Putamen (tissue), 1 donor: Measurements from ENCODE around the gene CYB561D1.
"Not testable (repeated sequence)": the region's sequence is repeated elsewhere in the genome, so short reads cannot be mapped to it uniquely, and the experiment has no call there.

Experiments used
- DNase-seq: peaks from one replicate; pipeline ENCODE4 v3.0.0-alpha.2; 2016; ENCODE audit warnings: low spot score

Gene CYB561D1

DNA sequence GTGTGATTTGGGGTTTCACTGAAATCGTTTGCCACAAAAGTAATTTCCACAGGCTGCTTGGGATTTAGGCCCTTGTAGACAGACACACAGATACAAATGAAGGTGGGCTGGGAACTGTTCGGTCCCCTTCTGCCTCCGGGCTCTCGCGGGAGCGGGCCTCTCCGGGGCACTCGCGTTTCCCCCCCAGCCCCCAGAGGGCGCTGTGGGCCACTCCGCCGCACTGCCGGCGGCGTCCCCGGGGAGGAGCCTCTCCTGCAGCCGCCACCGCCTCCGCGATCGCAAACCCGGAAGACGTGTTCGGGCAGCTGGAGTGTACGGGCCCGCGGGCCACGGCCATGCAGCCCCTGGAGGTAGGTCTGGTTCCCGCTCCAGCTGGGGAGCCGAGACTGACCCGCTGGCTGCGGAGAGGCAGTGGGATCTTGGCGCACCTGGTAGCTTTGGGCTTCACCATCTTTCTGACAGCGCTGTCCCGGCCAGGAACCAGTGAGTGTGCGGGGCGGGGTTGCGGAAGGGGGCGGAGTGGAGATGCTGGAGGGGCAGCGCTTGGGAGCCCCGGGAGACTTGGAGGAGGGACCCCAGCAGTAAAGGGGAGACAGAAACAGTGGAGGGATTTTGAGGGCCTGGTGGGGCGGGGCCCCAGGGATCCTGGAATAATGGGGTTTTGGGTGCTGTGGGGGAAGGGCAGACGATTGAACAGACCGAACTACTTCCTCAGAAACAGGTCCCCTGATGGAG, at the start of gene CYB561D1:
TSS of gene CYB561D1 (plus strand) at position 290 of the 735 bp plus-strand sequence. CDS start at position 336, 46 bp downstream.
- peak; percentile 86 for DNase-seq

DNA sequence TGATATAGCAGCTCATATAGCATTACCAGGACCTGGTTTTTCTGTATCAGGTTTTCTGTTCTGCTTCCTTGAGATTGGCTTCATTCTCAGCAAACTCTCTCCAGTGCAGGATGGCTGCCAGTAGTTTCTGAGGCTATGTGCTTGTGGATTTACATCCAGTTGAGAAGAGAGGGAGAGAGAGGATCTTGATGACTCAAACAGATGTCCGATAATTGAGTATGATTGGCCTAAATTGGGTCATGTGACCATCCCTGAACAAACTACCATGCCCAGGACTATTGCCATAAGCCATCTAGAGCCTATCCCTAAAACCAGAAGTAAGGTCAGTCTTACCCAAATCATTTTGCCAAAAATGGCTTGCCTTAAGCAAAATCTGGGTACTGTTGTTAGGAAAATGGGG, 49.5 kb upstream of the CYB561D1 start:
- no peak for DNase-seq

- DNase-seq: not testable (repeated sequence)
These were observed 47.8 kb upstream of the CYB561D1 start for GRCh38 chr1:109445949-109446695.

- DNase-seq: no peak
These were observed 46.4 kb upstream of the CYB561D1 start for GRCh38 chr1:109447524-109447923.

GRCh38 chr1:109454497-109455133, 39.3 kb upstream of the CYB561D1 start:
- no peak for DNase-seq

DNA sequence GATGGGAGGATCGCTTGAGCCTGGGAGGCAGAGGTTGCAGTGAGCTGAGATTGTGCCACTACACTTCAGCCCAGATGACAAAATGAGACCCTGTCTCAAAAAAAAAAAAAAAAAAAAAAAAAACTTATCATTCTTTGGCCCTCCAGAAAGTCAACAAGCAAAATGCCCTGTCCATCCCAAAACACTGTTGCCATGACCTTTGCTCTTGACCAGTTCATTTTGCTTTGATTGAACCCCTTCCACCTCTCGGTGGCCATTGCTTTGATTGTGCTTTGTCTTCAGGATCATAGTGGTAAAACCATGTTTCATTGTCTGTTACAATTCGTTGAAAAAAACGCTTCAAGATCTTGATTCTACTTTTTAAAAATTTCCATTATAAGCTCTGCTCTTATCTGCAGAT, 36.1 kb upstream of the CYB561D1 start:
- no peak for DNase-seq

GRCh38 chr1:109466125-109466451, 27.8 kb upstream of the CYB561D1 start:
- no peak for DNase-seq

DNA sequence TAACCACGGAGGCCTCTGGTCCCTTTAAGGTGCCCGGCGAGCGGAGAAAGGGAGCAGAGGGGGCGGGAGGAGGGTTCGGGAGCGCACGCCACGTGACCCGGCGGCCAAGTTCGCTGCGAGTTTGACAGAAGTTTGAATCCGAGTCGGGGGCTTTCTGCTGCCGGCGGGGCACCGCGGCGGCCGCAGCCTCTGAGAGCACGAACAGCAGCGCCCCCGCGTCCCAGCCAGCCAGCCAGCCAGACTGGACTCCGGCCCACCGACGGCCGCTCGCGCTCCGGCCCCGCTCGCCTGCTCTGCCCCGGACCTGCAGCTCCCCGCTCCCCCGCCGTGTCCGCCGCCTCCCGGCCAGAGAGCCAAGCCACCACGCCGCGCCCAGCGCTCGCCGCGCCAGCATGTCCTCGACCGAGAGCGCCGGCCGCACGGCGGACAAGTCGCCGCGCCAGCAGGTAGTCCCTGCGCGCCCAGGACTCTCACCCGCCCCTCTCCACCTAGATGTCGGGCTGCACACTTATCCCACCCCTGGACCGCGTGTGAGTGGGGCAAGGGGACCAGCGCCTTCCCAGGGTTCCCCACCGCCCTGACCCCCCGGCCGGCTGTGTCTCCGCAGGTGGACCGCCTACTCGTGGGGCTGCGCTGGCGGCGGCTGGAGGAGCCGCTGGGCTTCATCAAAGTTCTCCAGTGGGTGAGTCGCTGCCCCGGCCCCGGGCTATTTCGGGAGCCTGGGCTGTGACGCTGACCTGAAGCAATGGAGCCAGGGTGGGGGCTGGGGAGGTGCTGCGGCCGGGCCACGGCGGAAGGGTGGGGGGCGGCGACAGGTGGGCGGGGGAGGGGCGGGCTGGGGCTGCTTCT, 27.2 kb upstream of the CYB561D1 start, which contains the start of gene SYPL2:
TSS of gene SYPL2 (plus strand) at position 95 of the 849 bp plus-strand sequence. CDS start at position 393, 298 bp downstream.
- DNase-seq: no peak

GRCh38 chr1:109467301-109467777, 26.6 kb upstream of the CYB561D1 start:
- DNase-seq: no peak

DNA sequence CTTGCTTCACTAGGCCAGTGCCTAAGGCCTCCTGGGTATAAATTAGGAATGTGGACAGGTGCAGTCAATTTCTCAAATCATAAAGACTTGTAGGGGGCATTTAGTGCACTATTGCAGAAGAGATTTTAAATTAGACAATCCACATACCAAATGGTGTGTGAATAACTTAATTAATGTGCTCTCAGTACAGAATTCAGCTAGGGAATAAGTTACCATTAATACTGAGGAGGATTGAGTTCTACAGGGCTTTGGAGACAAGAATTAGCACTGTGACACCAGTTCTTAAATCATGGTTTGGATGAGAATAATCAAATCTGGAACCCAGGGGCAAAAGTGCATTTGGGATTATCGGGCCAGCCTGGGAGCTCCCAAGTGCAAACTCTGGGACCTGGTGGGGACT, 25.8 kb upstream of the CYB561D1 start:
- no peak for DNase-seq

- DNase-seq: no peak
These were observed 25.0 kb upstream of the CYB561D1 start for GRCh38 chr1:109468903-109469302.

GRCh38 chr1:109470245-109470644, 23.6 kb upstream of the CYB561D1 start:
- DNase-seq: no peak

DNA sequence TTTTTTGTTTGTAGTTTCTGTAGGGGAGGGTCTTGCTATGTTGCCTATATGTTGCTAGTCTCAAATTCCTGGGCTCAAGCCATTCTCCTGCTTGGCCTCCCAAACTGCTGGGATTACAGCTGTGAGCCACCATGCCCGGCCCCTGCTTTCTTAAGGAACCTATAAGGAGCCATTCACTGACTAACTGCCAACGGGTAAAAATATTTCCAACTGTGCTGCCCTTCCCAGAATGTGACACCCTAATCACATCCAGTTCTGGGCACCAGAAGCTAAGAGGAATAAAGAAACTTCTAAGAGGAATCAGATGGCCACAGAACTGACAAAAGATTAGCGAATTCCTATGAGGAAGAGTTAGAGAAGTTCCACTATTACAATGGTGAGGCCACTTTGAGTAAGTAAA, 21.1 kb upstream of the CYB561D1 start:
- no peak for DNase-seq

DNA sequence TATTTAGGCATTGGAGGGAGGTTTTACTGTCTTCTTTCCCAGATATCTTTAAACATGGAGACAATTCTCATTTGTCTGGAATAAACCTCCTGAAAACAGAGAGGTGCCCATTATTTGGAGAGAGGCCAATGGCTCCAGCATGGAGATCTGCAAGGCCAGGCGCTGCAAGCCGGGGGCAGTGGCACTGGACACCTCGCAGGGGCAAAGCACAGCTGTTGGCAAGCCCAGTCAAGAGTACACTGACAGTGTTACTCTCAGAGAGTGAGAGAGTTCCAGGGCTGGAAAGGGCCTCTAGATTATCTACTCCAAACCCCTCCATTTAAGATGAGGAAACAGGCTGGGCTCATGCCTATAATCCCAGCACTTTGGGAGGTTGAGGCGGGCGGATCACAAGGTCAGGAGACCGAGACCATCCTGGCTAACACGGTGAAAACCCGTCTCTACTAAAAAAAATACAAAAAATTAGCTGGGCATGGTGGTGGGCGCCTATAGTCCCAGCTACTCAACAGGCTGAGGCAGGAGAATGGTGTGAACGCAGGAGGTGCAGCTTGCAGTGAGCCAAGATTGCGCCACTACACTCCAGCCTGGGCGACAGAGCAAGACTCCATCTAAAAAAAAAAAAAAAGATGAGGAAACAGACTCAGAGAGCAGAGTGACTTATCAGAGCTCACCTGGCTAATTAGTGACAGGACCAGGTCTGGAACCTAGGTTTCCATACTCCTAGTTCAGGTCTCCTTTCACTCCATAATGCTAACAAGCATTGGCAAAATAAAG, 20.4 kb upstream of the CYB561D1 start:
- not testable (repeated sequence) for DNase-seq

DNA sequence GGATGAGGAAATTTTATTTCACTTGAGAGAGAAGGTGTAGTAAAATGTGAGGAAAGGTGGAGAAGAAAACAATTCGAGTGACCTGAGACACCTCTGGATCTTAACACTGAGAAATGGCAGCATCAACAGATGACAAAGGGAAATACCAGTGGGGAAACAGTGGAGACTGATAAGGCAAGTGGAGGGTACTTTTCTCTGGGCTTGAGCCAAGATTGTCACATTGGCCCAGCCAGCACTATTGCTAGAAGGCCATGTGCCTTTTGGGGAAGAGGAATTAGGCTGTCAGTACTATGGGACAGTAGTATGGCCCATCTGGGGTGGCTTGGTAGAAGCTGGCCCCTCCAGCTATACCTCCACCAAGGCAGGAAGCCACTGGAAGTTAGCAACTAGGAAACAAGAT, 19.2 kb upstream of the CYB561D1 start:
- DNase-seq: no peak

DNA sequence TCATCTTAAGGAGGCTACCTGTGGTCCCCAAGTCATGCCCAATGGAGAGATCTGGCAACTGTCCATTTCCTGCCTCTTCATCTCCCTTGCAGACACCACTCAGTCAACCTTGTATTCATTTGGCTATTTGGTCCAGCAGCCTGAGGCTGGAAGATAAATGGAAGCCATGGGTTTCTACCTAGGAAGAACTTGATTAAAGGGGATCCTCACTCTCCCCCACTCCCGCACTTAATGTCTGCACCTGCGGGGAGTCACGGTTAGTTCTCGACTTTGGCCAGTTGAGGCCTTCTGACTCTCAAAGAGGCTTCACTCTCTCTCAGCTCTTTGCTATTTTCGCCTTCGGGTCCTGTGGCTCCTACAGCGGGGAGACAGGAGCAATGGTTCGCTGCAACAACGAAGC, 18.6 kb upstream of the CYB561D1 start:
- DNase-seq: no peak

- DNase-seq: no peak
These were observed 17.1 kb upstream of the CYB561D1 start for GRCh38 chr1:109476825-109477224.

DNA sequence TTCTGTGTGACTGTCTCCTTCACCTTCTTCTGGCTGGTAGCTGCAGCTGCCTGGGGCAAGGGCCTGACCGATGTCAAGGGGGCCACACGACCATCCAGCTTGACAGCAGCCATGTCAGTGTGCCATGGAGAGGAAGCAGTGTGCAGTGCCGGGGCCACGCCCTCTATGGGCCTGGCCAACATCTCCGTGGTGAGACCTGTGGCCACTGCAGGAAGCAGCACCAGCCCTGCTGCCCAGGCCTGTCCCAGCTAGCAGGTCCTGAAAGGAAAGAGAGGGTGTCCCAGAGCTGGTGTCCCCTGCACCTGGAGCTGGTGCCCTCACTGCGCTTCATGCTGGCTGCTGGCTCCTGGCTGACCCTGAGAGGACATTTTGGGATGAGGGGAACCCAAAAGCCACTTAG, 16.1 kb upstream of the CYB561D1 start:
- no peak for DNase-seq

DNA sequence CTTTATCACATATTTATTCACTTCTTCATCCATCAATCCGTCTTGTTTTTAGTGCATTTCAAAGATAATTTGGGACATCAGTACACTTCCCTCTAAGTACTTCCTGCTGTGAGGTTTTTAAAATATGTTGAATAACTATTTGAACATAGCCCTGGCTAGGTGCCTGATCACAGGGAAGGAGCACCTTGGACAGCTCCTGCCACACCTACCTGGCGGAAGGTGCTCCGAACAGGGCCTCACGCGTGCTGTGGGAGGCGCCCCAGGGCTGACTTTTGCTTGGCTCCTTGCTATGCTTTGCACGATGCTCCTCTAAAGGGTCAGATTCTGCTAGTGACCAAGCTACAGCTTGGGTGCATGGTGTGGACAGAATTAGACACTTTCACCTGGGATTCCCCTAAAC, 15.1 kb upstream of the CYB561D1 start:
- DNase-seq: no peak

DNA sequence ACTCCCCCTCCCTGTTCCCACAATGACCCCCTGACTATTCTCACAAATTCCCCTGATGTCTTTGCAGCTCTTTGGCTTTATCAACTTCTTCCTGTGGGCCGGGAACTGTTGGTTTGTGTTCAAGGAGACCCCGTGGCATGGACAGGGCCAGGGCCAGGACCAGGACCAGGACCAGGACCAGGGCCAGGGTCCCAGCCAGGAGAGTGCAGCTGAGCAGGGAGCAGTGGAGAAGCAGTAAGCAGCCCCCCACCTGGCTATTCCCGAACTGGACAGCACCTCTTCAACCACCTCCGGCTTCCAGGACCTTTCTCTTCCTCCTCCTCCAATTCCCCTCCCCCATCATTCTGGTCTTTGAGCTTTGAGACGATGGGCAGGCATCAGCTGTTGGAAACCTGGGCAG, 14.6 kb upstream of the CYB561D1 start:
- DNase-seq: no peak

- DNase-seq: no peak
These were observed 14.0 kb upstream of the CYB561D1 start for GRCh38 chr1:109479901-109480300.
